IMR-90 (cell line): ENCODE measurements around the gene EMCN. TPM values are rescaled to one million over a fixed set of nuclear protein-coding genes. Genes with fewer than 3 reads are reported as not detected.

Experiments
- ATAC-seq: fragments of 200-7000 bp; cut with Tn5 transposase; 2 replicates; pipeline ENCODE4 v1.9.1; 2020; ENCODE audit warnings: low read depth, mild to moderate bottlenecking, moderate library complexity
- BruUV-seq: library from RNA; stranded (reverse); fragments of 400-500 nt; replicated peaks from 2 replicates; lab custom pipeline; 2021; lab: Mats Ljungman, UMichigan
- CTCF ChIA-PET: fragments of 300-600 bp; formaldehyde crosslinking; extraction: SDS; loops from one replicate; lab custom pipeline; 2021; ENCODE audit warnings: antibody characterized with exemption; lab: Yijun Ruan, JAX
- POLR2A ChIA-PET: fragments of 300-600 bp; sonication (Branson Sonifier 250); formaldehyde crosslinking; loops from one replicate; lab custom pipeline; 2022; ENCODE audit warnings: antibody characterized with exemption; ENCODE audit not compliant: unreplicated experiment; lab: Charles Lee
- DNase-seq: peaks from one replicate; pipeline ENCODE4 v3.0.0; 2013
- H2AFZ ChIP-seq: replicated peaks from 2 replicates; pipeline ENCODE3; 2013; ENCODE audit warnings: low read length, mild to moderate bottlenecking; ENCODE audit not compliant: poor library complexity
- H2AK5ac ChIP-seq: 2 replicates; pipeline ENCODE4 v1.6.1; 2013; ENCODE audit warnings: low read depth, low read length, inconsistent platforms
- H2AK9ac ChIP-seq: replicated peaks from 2 replicates; pipeline ENCODE3; 2013; ENCODE audit warnings: mild to moderate bottlenecking, low read depth, low read length, moderate library complexity; ENCODE audit not compliant: poor library complexity
- H2BK120ac ChIP-seq: 2 replicates; pipeline ENCODE4 v1.6.1; 2013; ENCODE audit warnings: low read depth, low read length, inconsistent platforms
- H2BK15ac ChIP-seq: 3 replicates; pipeline ENCODE4 v1.6.1; 2013; ENCODE audit warnings: low read depth, low read length, inconsistent platforms
- H2BK20ac ChIP-seq: 2 replicates; pipeline ENCODE4 v1.6.1; 2013; ENCODE audit warnings: low read depth, mild to moderate bottlenecking, inconsistent platforms, low read length, moderate library complexity
- H2BK5ac ChIP-seq: 2 replicates; pipeline ENCODE4 v1.6.1; 2013; ENCODE audit warnings: mild to moderate bottlenecking, low read depth, low read length, inconsistent platforms; ENCODE audit not compliant: poor library complexity, severe bottlenecking
- H3K14ac ChIP-seq: replicated peaks from 2 replicates; pipeline ENCODE4 v1.6.1; 2013; ENCODE audit warnings: low read depth, low read length, inconsistent platforms
- H3K18ac ChIP-seq: 2 replicates; pipeline ENCODE4 v1.6.1; 2013; ENCODE audit warnings: low read depth, low read length, control low read depth
- H3K23ac ChIP-seq: 2 replicates; pipeline ENCODE4 v1.6.1; 2013; ENCODE audit warnings: low read depth, low read length, inconsistent platforms
- H3K27ac ChIP-seq: 2 replicates; pipeline ENCODE4 v1.5.1; 2013; ENCODE audit warnings: mild to moderate bottlenecking, control low read depth, low read length; ENCODE audit not compliant: insufficient read depth
- H3K27me3 ChIP-seq: 2 replicates; pipeline ENCODE4 v1.6.1; 2013; ENCODE audit warnings: low read length; ENCODE audit not compliant: control insufficient read depth, insufficient read depth
- H3K36me3 ChIP-seq: 2 replicates; pipeline ENCODE4 v1.6.1; 2013; ENCODE audit warnings: low read length, mixed read lengths; ENCODE audit not compliant: control insufficient read depth, insufficient read depth
- H3K4ac ChIP-seq: 2 replicates; pipeline ENCODE4 v1.6.1; 2013; ENCODE audit warnings: low read depth, low read length, inconsistent platforms
- H3K4me1 ChIP-seq: 2 replicates; pipeline ENCODE4 v1.6.1; 2013; ENCODE audit warnings: low read length, mixed read lengths; ENCODE audit not compliant: control insufficient read depth, insufficient read depth
- H3K4me2 ChIP-seq: 2 replicates; pipeline ENCODE4 v1.6.1; 2013; ENCODE audit warnings: low read depth, mild to moderate bottlenecking, control low read depth, low read length, moderate library complexity
- H3K4me3 ChIP-seq: 2 replicates; pipeline ENCODE4 v1.5.1; 2013; ENCODE audit warnings: low read depth, mild to moderate bottlenecking, control low read depth, low read length, moderate library complexity; ENCODE audit not compliant: insufficient read depth
- H3K56ac ChIP-seq: 2 replicates; pipeline ENCODE4 v1.6.1; 2013; ENCODE audit warnings: low read length, inconsistent platforms; ENCODE audit not compliant: insufficient read depth; ENCODE audit errors: extremely low read depth
- H3K79me1 ChIP-seq, 2 experiments: 2 replicates each; pipeline ENCODE4 v1.6.1; 2013; ENCODE audit warnings: low read length in 2 of 2, inconsistent platforms in 1 of 2, low read depth in 1 of 2
- H3K9ac ChIP-seq: 2 replicates; pipeline ENCODE4 v1.6.1; 2013; ENCODE audit warnings: low read depth, low read length, control low read depth
- H3K9me1 ChIP-seq: 2 replicates; pipeline ENCODE4 v1.6.1; 2013; ENCODE audit warnings: low read length, inconsistent platforms; ENCODE audit not compliant: insufficient read depth
- H3K9me3 ChIP-seq: 2 replicates; pipeline ENCODE4 v1.6.1; 2013; ENCODE audit warnings: low read length; ENCODE audit not compliant: control insufficient read depth, insufficient read depth
- H4K20me1 ChIP-seq: 2 replicates; pipeline ENCODE4 v1.6.1; 2013; ENCODE audit warnings: low read length, inconsistent platforms; ENCODE audit not compliant: insufficient read depth
- H4K5ac ChIP-seq: 2 replicates; pipeline ENCODE4 v1.6.1; 2013; ENCODE audit warnings: mild to moderate bottlenecking, low read depth, low read length, control low read depth
- H4K8ac ChIP-seq, 2 experiments: 2 replicates each; pipeline ENCODE4 v1.6.1; 2013; ENCODE audit warnings: low read depth in 2 of 2, low read length in 2 of 2, control low read depth in 1 of 2, inconsistent platforms in 1 of 2
- H4K91ac ChIP-seq: 2 replicates; pipeline ENCODE4 v1.6.1; 2013; ENCODE audit warnings: low read depth, low read length, inconsistent platforms; ENCODE audit not compliant: insufficient read depth
- BHLHE40 ChIP-seq: fragments of 150-350 bp; IDR thresholded peaks from 2 replicates; pipeline ENCODE4 v1.6.1; 2016; ENCODE audit warnings: mild to moderate bottlenecking, low read depth, low read length
- CHD1 ChIP-seq: IDR thresholded peaks from 2 replicates; pipeline ENCODE4 v1.6.1; 2012; ENCODE audit warnings: low read depth, low read length, improper control_type of control experiment
- CTCF ChIP-seq: conservative IDR thresholded peaks from 2 replicates; pipeline ENCODE4 v1.5.1; 2012; ENCODE audit warnings: mild to moderate bottlenecking, low read depth, low read length, improper control_type of control experiment
- ELK1 ChIP-seq: fragments of 150-350 bp; IDR thresholded peaks from 2 replicates; pipeline ENCODE4 v1.6.1; 2016; ENCODE audit warnings: low read depth, mild to moderate bottlenecking, low read length, moderate library complexity, borderline replicate concordance
- FOS ChIP-seq: fragments of 150-350 bp; IDR thresholded peaks from 2 replicates; pipeline ENCODE4 v1.6.1; 2016; ENCODE audit warnings: low read depth, low read length
- MAFK ChIP-seq: IDR thresholded peaks from 2 replicates; pipeline ENCODE4 v1.6.1; 2012; ENCODE audit warnings: low read depth, low read length, improper control_type of control experiment
- MAZ ChIP-seq: IDR thresholded peaks from 2 replicates; pipeline ENCODE4 v1.6.1; 2012; ENCODE audit warnings: low read depth, mild to moderate bottlenecking, low read length, improper control_type of control experiment, moderate library complexity, borderline replicate concordance
- NFE2L2 ChIP-seq: fragments of 150-350 bp; IDR thresholded peaks from 2 replicates; pipeline ENCODE4 v1.6.1; 2016; ENCODE audit warnings: low read depth, mild to moderate bottlenecking, low read length
- POLR2A ChIP-seq: IDR thresholded peaks from 2 replicates; pipeline ENCODE4 v1.6.1; 2012; ENCODE audit warnings: mild to moderate bottlenecking, low read depth, low read length
- RAD21 ChIP-seq: IDR thresholded peaks from 2 replicates; pipeline ENCODE4 v1.6.1; 2012; ENCODE audit warnings: low read length, improper control_type of control experiment
- RFX5 ChIP-seq: IDR thresholded peaks from 2 replicates; pipeline ENCODE4 v1.8.0; 2012; ENCODE audit warnings: low read depth, mild to moderate bottlenecking, low read length, moderate library complexity
- SMC3 ChIP-seq: fragments of 150-350 bp; IDR thresholded peaks from 2 replicates; pipeline ENCODE4 v1.6.1; 2016; ENCODE audit warnings: low read depth, mild to moderate bottlenecking, antibody characterized with exemption, low read length, moderate library complexity
- USF2 ChIP-seq: fragments of 150-350 bp; IDR thresholded peaks from 2 replicates; pipeline ENCODE4 v1.6.1; 2017; ENCODE audit warnings: mild to moderate bottlenecking, antibody characterized with exemption, low read length, low read depth
- WGBS, 2 experiments: methylation state at CpG; one replicate each; pipeline versions ENCODE4 v1.1.5 to v1.1.7; 2013; ENCODE audit warnings: missing lambda C conversion rate in 2 of 2; ENCODE audit not compliant: insufficient read length in 1 of 2; ENCODE audit errors: extremely low coverage in 2 of 2; 5-methylcytosine and 5-hydroxymethylcytosine counted together
- dilution Hi-C: fragments of 300-500 bp; cut with HindIII; formaldehyde crosslinking; loops from one replicate; pipeline ENCODE4 v1.14.3; 2018; ENCODE audit warnings: low sequenced_read_pairs; ENCODE audit not compliant: unreplicated experiment
- in situ Hi-C: fragments of 300-500 bp; cut with MboI; formaldehyde crosslinking; loops from 3 replicates; pipeline ENCODE4 v1.14.3; 2019; ENCODE audit warnings: low sequenced_read_pairs, inconsistent platforms, mixed read lengths
- intact Hi-C: fragments of 100-400 bp; cut with micrococcal nuclease; formaldehyde crosslinking; loops from 2 replicates; pipeline ENCODE4 v1.10.0; 2022
- polyA plus RNA-seq, 3 experiments: library from polyadenylated mRNA; depleted of rRNA; stranded (reverse); fragments of >200 nt; gene quantifications; 2 replicates each; pipeline ENCODE4 v1.2.3, GENCODE V29; 2012; ENCODE audit warnings: low replicate concordance in 1 of 3
- total RNA-seq: library from RNA; depleted of rRNA; stranded (reverse); fragments of >200 nt; gene quantifications from 2 replicates; pipeline ENCODE4 v1.2.3, GENCODE V29; 2012

Gene EMCN
- total and polyA plus RNA-seq, 2 of the 4 experiments (the other 2 are of a cell fraction) = not detected

GRCh38 chr4:100386270-100386669 is 131.6 kb downstream of the EMCN start:
- dilution Hi-C loops (no loop called here), in situ Hi-C loops (no loop called here), intact Hi-C loops (no loop called here)
- Histone ChIP-seq H3K9ac (no peak overlapping the region), H3K56ac (no peak overlapping the region), H3K4ac (no peak overlapping the region), H2AK9ac (no peak overlapping the region), H3K4me1 (no peaks in the 10 kb centered on the region), H3K4me2 (no peak overlapping the region), H3K9me1 (no peaks in the 10 kb centered on the region), H3K18ac (no peak overlapping the region), H3K23ac (no peak overlapping the region), H4K8ac (no peak overlapping the region), H3K27ac (no peak overlapping the region), H2BK5ac (no peak overlapping the region), H3K79me1 (no peaks in the 10 kb centered on the region), H4K91ac (no peak overlapping the region), H3K36me3 (no peaks in the 10 kb centered on the region), H4K5ac (no peak overlapping the region), H2AK5ac (no peak overlapping the region), H2BK15ac (no peak overlapping the region), H3K27me3 (no peaks in the 10 kb centered on the region), H2AFZ (no peak overlapping the region), H4K20me1 (no peaks in the 10 kb centered on the region), H3K4me3 (no peak overlapping the region), H3K9me3 (no peaks in the 10 kb centered on the region), H3K14ac (no peak overlapping the region), H2BK120ac (no peak overlapping the region), H2BK20ac (no peak overlapping the region)
- POLR2A ChIA-PET = no interaction called here
- no TSS peak for BruUV-seq
- CTCF ChIA-PET = no interaction called here
- DNase-seq (no peak), ATAC-seq (no peak)
- no CpG with 5 or more reads among the region's 1 CpG for WGBS, 2 experiments
- TF ChIP-seq MAZ (no peak), FOS (no peak), NFE2L2 (no peak), RFX5 (no peak), CHD1 (no peak), USF2 (no peak), RAD21 (no peak), SMC3 (no peak), POLR2A (no peak), CTCF (no peak), ELK1 (no peak), BHLHE40 (no peak), MAFK (no peak)
